ENCODE results near the gene GRIA4.

GRIA4 gene

GRCh38 chr11:105705786-105706530 lies 96.1 kb downstream of the GRIA4 start:
- H3K36me3 ChIP-seq (ENCODE audit: control insufficient read depth in 5 of 5, insufficient read depth in 5 of 5, low read length in 5 of 5), result no peaks in the 10 kb centered on the region
- no peaks in the 10 kb centered on the region for H3K4me1 ChIP-seq (ENCODE audit: control insufficient read depth in 5 of 5, insufficient read depth in 5 of 5, low read length in 5 of 5)
- H3K27ac ChIP-seq (ENCODE audit: low read depth, low read length), result no peak overlapping the region
- H3K4me3 ChIP-seq (ENCODE audit: low read depth in 1 of 5, low read length in 5 of 5), result no peak overlapping the region
- H3K9me3 ChIP-seq (ENCODE audit: control insufficient read depth in 5 of 5, low read length in 5 of 5), result no peaks in the 10 kb centered on the region
- H3K9ac ChIP-seq (ENCODE audit: low read length in 5 of 5), result no peak overlapping the region
- H3K27me3 ChIP-seq (ENCODE audit: control insufficient read depth in 5 of 5, insufficient read depth in 4 of 5, low read length in 5 of 5), result no peaks in the 10 kb centered on the region

DNA sequence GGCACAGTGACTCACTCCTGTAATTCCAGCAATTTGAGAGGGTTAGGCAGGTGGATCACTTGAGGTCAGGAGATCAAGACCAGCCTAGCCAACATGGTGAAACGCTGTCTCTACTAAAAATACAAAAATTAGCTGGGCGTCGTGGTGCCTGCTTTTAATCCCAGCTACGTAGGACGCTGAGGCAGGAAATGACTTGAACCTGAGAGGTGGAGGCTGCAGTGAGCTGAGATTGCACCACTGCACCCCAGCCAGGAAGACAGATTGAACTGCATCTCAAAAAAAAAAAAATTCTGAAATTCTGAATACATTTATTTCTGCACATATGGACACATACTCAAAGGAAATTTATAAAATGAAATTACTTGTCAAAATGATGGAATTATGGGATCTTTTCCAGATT lies 103.2 kb downstream of the GRIA4 start:
- no peak overlapping the region for H3K4me3 ChIP-seq (ENCODE audit: low read depth in 1 of 5, low read length in 5 of 5)
- H3K27me3 ChIP-seq (ENCODE audit: control insufficient read depth in 5 of 5, insufficient read depth in 4 of 5, low read length in 5 of 5), result no peaks in the 10 kb centered on the region
- H3K36me3 ChIP-seq (ENCODE audit: control insufficient read depth in 5 of 5, insufficient read depth in 5 of 5, low read length in 5 of 5), result no peaks in the 10 kb centered on the region
- no peak overlapping the region for H3K9ac ChIP-seq (ENCODE audit: low read length in 5 of 5)
- no peaks in the 10 kb centered on the region for H3K9me3 ChIP-seq (ENCODE audit: control insufficient read depth in 5 of 5, low read length in 5 of 5)
- no peak overlapping the region for H3K27ac ChIP-seq (ENCODE audit: low read depth, low read length)
- H3K4me1 ChIP-seq (ENCODE audit: control insufficient read depth in 5 of 5, insufficient read depth in 5 of 5, low read length in 5 of 5), result no peaks in the 10 kb centered on the region

DNA sequence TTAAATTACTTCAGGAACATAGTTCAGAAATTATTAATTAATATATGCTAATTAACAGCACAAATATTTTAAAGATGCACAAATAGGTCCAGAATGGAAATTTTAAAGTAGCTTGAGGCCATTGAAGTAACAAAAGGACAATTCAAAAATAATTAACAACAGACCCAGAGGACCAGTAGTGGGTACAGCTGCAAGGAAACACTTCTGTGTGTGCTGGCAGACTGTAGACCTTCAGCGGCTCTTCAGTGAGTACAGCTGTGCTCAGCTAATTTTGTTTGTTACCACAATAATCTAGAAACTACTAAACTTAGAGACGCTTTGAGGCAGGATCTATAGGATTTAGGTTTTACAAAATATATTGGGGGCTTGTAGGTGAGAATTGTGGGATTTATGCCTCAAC lies 103.8 kb downstream of the GRIA4 start:
- no peaks in the 10 kb centered on the region for H3K36me3 ChIP-seq (ENCODE audit: control insufficient read depth in 5 of 5, insufficient read depth in 5 of 5, low read length in 5 of 5)
- H3K4me1 ChIP-seq (ENCODE audit: control insufficient read depth in 5 of 5, insufficient read depth in 5 of 5, low read length in 5 of 5), result no peaks in the 10 kb centered on the region
- H3K9me3 ChIP-seq (ENCODE audit: control insufficient read depth in 5 of 5, low read length in 5 of 5), result no peaks in the 10 kb centered on the region
- H3K4me3 ChIP-seq (ENCODE audit: low read depth in 1 of 5, low read length in 5 of 5), result no peak overlapping the region
- no peak overlapping the region for H3K9ac ChIP-seq (ENCODE audit: low read length in 5 of 5)
- H3K27ac ChIP-seq (ENCODE audit: low read depth, low read length), result no peak overlapping the region
- no peaks in the 10 kb centered on the region for H3K27me3 ChIP-seq (ENCODE audit: control insufficient read depth in 5 of 5, insufficient read depth in 4 of 5, low read length in 5 of 5)

DNA sequence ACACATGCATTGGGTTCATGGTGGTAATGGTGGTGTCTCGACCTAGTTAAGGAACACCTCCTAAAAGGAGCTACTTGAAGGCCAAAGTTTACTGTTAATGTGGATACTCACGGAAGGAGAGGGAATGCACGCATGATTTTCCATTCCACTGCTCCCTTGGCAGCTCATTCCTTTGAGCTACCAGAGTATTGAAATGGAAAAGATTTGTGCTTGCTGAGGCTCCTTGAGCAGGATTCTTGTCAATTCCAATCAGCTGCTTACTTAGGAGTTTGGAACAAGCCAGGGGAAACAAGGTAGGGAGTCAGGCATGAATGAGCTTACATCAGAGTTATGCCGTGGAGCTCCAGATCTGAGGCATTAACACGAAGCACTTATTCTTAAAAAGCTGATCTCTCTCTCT lies 108.8 kb downstream of the GRIA4 start:
- H3K27ac ChIP-seq (ENCODE audit: low read depth, low read length), result no peak overlapping the region
- no peaks in the 10 kb centered on the region for H3K27me3 ChIP-seq (ENCODE audit: control insufficient read depth in 5 of 5, insufficient read depth in 4 of 5, low read length in 5 of 5)
- H3K4me3 ChIP-seq (ENCODE audit: low read depth in 1 of 5, low read length in 5 of 5), result no peak overlapping the region
- no peak overlapping the region for H3K9ac ChIP-seq (ENCODE audit: low read length in 5 of 5)
- H3K9me3 ChIP-seq (ENCODE audit: control insufficient read depth in 5 of 5, low read length in 5 of 5), result no peaks in the 10 kb centered on the region
- H3K36me3 ChIP-seq (ENCODE audit: control insufficient read depth in 5 of 5, insufficient read depth in 5 of 5, low read length in 5 of 5), result no peaks in the 10 kb centered on the region
- H3K4me1 ChIP-seq (ENCODE audit: control insufficient read depth in 5 of 5, insufficient read depth in 5 of 5, low read length in 5 of 5), result no peaks in the 10 kb centered on the region

- H3K27me3 ChIP-seq (ENCODE audit: control insufficient read depth in 5 of 5, insufficient read depth in 4 of 5, low read length in 5 of 5), result no peaks in the 10 kb centered on the region
- no peak overlapping the region for H3K9ac ChIP-seq (ENCODE audit: low read length in 5 of 5)
- no peaks in the 10 kb centered on the region for H3K36me3 ChIP-seq (ENCODE audit: control insufficient read depth in 5 of 5, insufficient read depth in 5 of 5, low read length in 5 of 5)
- no peaks in the 10 kb centered on the region for H3K9me3 ChIP-seq (ENCODE audit: control insufficient read depth in 5 of 5, low read length in 5 of 5)
- no peak overlapping the region for H3K4me3 ChIP-seq (ENCODE audit: low read depth in 1 of 5, low read length in 5 of 5)
- no peak overlapping the region for H3K27ac ChIP-seq (ENCODE audit: low read depth, low read length)
- H3K4me1 ChIP-seq (ENCODE audit: control insufficient read depth in 5 of 5, insufficient read depth in 5 of 5, low read length in 5 of 5), result no peaks in the 10 kb centered on the region
Observed at GRCh38 chr11:105719073-105719822, 109.4 kb downstream of the GRIA4 start.

- H3K27ac ChIP-seq (ENCODE audit: low read depth, low read length), result no peak overlapping the region
Observed at GRCh38 chr11:105720096-105720495, 110.2 kb downstream of the GRIA4 start.

DNA sequence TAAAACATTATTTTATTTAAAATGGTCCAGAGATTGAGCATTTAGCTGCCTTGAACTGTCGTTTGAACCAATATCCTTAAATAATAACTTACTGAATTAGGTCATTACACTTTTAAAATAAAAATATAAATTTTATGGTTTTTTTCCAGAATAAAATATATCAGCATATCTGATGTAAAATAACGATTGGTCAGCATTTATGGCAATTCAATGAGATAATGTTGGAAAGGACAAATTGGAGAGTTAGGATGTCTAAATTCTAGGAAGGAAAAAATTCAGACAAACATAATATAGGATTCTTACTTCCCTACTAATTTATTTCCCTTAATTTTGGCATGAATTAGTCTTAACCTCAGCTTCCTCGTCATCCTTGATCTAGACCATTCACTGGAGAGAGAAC lies 113.4 kb downstream of the GRIA4 start:
- Histone ChIP-seq H3K27ac (ENCODE audit: low read depth, low read length) (no peak overlapping the region), H3K4me1 (ENCODE audit: control insufficient read depth in 5 of 5, insufficient read depth in 5 of 5, low read length in 5 of 5) (no peaks in the 10 kb centered on the region), H3K9ac (ENCODE audit: low read length in 5 of 5) (no peak overlapping the region)

More at GRCh38 chr11:105720096-105720495, 110.2 kb downstream of the GRIA4 start:
- Histone ChIP-seq H3K4me1 (ENCODE audit: control insufficient read depth in 5 of 5, insufficient read depth in 5 of 5, low read length in 5 of 5) (no peaks in the 10 kb centered on the region), H3K27me3 (ENCODE audit: control insufficient read depth in 5 of 5, insufficient read depth in 4 of 5, low read length in 5 of 5) (no peaks in the 10 kb centered on the region), H3K9me3 (ENCODE audit: control insufficient read depth in 5 of 5, low read length in 5 of 5) (no peaks in the 10 kb centered on the region), H3K4me3 (ENCODE audit: low read depth in 1 of 5, low read length in 5 of 5) (no peak overlapping the region), H3K9ac (ENCODE audit: low read length in 5 of 5) (no peak overlapping the region), H3K36me3 (ENCODE audit: control insufficient read depth in 5 of 5, insufficient read depth in 5 of 5, low read length in 5 of 5) (no peaks in the 10 kb centered on the region)

DNA sequence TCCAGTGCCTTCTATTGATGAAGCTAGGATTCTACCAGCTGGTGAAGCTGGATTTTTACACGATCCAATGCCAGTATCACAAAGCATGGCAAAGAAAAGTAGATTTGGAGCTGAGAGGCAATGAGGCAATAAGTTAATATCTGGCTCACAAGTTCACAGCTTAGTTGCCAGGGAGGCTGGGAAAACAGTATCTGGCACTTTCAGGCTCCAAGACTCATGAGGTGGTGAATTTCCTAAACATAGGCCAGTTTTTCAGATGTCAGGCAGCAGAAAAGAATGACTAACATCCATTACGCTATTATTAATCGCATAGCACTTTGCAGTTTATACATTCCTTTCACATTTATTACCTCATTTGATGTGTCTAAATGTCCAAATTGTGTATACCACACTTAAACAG lies 122.7 kb downstream of the GRIA4 start:
- no peaks in the 10 kb centered on the region for H3K4me1 ChIP-seq (ENCODE audit: control insufficient read depth in 5 of 5, insufficient read depth in 5 of 5, low read length in 5 of 5)
- no peak overlapping the region for H3K9ac ChIP-seq (ENCODE audit: low read length in 5 of 5)
- H3K36me3 ChIP-seq (ENCODE audit: control insufficient read depth in 5 of 5, insufficient read depth in 5 of 5, low read length in 5 of 5), result no peaks in the 10 kb centered on the region
- peaks cover 0 to 8% (median 0%) of the 10 kb centered on the region in 5 donors for H3K9me3 ChIP-seq (ENCODE audit: control insufficient read depth in 5 of 5, low read length in 5 of 5)
- H3K27ac ChIP-seq (ENCODE audit: low read depth, low read length), result no peak overlapping the region
- no peaks in the 10 kb centered on the region for H3K27me3 ChIP-seq (ENCODE audit: control insufficient read depth in 5 of 5, insufficient read depth in 4 of 5, low read length in 5 of 5)
- H3K4me3 ChIP-seq (ENCODE audit: low read depth in 1 of 5, low read length in 5 of 5), result no peak overlapping the region

More for the DNA sequence above, 113.4 kb downstream of the GRIA4 start:
- Histone ChIP-seq H3K36me3 (ENCODE audit: control insufficient read depth in 5 of 5, insufficient read depth in 5 of 5, low read length in 5 of 5) (no peaks in the 10 kb centered on the region), H3K4me3 (ENCODE audit: low read depth in 1 of 5, low read length in 5 of 5) (no peak overlapping the region), H3K9me3 (ENCODE audit: control insufficient read depth in 5 of 5, low read length in 5 of 5) (peaks cover 0 to 10% (median 3%) of the 10 kb centered on the region in 5 donors), H3K27me3 (ENCODE audit: control insufficient read depth in 5 of 5, insufficient read depth in 4 of 5, low read length in 5 of 5) (no peaks in the 10 kb centered on the region)

- H3K27me3 ChIP-seq (ENCODE audit: control insufficient read depth in 5 of 5, insufficient read depth in 4 of 5, low read length in 5 of 5), result no peaks in the 10 kb centered on the region
- no peaks in the 10 kb centered on the region for H3K36me3 ChIP-seq (ENCODE audit: control insufficient read depth in 5 of 5, insufficient read depth in 5 of 5, low read length in 5 of 5)
- no peaks in the 10 kb centered on the region for H3K4me1 ChIP-seq (ENCODE audit: control insufficient read depth in 5 of 5, insufficient read depth in 5 of 5, low read length in 5 of 5)
- no peak overlapping the region for H3K27ac ChIP-seq (ENCODE audit: low read depth, low read length)
- no peak overlapping the region for H3K9ac ChIP-seq (ENCODE audit: low read length in 5 of 5)
- H3K4me3 ChIP-seq (ENCODE audit: low read depth in 1 of 5, low read length in 5 of 5), result no peak overlapping the region
- H3K9me3 ChIP-seq (ENCODE audit: control insufficient read depth in 5 of 5, low read length in 5 of 5), result peaks cover 0 to 4% (median 0%) of the 10 kb centered on the region in 5 donors
Observed at GRCh38 chr11:105734426-105734825, 124.6 kb downstream of the GRIA4 start.

DNA sequence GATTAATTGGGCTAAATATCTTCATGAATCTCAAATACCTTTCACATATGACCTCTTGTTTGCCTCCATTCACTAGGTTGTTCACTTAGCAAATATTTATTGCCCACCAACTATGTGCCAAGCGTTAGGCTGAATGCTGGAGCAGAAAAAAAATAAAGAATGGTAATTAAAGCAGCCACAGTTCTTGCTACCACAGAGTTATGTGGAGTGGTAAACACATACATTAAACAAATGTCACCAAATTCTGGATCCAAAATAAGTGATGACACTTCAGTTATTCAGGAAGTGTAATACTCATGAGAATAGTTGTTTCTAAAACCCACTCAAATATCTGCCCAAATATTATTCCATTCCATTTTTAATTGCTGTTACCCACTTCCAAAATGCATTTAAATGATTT lies 128.4 kb downstream of the GRIA4 start:
- H3K9me3 ChIP-seq (ENCODE audit: control insufficient read depth in 5 of 5, low read length in 5 of 5), result no peaks in the 10 kb centered on the region
- no peak overlapping the region for H3K9ac ChIP-seq (ENCODE audit: low read length in 5 of 5)
- no peaks in the 10 kb centered on the region for H3K27me3 ChIP-seq (ENCODE audit: control insufficient read depth in 5 of 5, insufficient read depth in 4 of 5, low read length in 5 of 5)
- H3K27ac ChIP-seq (ENCODE audit: low read depth, low read length), result no peak overlapping the region
- no peaks in the 10 kb centered on the region for H3K4me1 ChIP-seq (ENCODE audit: control insufficient read depth in 5 of 5, insufficient read depth in 5 of 5, low read length in 5 of 5)
- no peaks in the 10 kb centered on the region for H3K36me3 ChIP-seq (ENCODE audit: control insufficient read depth in 5 of 5, insufficient read depth in 5 of 5, low read length in 5 of 5)
- H3K4me3 ChIP-seq (ENCODE audit: low read depth in 1 of 5, low read length in 5 of 5), result no peak overlapping the region
